Measurements from ENCODE around the gene ZNF90.

- TF ChIP-seq POLR2A (IDR thresholded peaks at IDR 0.05; ENCODE audit: low read depth, low read length), result peak; percentile 58; the same call in 1 of the 2 replicates
- peak; percentile 53; the same call in 1 of the 2 replicates for TF ChIP-seq POLR2AphosphoS5 (IDR thresholded peaks at IDR 0.05; ENCODE audit: low read depth, low read length)
These were observed 38.5 kb upstream of the ZNF90 start, which contains the start of gene ZNF682 for GRCh38 chr19:20039203-20039723.
